Stimulated activated CD8-positive, alpha-beta memory T cell treated with anti-CD3 and anti-CD28 coated beads, Interleukin-15, amount 100 ng/mL, for 48 hours (primary cell): ENCODE measurements around the gene AKAP8.
"Not testable (repeated sequence)": the region's sequence is repeated elsewhere in the genome, so short reads cannot be mapped to it uniquely, and the experiment has no call there.

Experiments
- DNase-seq, 2 donors: peaks; one replicate each; pipeline ENCODE4 v3.0.0-alpha.2; 2020; ENCODE audit warnings: low read depth in 2 of 2

The AKAP8 gene

DNA sequence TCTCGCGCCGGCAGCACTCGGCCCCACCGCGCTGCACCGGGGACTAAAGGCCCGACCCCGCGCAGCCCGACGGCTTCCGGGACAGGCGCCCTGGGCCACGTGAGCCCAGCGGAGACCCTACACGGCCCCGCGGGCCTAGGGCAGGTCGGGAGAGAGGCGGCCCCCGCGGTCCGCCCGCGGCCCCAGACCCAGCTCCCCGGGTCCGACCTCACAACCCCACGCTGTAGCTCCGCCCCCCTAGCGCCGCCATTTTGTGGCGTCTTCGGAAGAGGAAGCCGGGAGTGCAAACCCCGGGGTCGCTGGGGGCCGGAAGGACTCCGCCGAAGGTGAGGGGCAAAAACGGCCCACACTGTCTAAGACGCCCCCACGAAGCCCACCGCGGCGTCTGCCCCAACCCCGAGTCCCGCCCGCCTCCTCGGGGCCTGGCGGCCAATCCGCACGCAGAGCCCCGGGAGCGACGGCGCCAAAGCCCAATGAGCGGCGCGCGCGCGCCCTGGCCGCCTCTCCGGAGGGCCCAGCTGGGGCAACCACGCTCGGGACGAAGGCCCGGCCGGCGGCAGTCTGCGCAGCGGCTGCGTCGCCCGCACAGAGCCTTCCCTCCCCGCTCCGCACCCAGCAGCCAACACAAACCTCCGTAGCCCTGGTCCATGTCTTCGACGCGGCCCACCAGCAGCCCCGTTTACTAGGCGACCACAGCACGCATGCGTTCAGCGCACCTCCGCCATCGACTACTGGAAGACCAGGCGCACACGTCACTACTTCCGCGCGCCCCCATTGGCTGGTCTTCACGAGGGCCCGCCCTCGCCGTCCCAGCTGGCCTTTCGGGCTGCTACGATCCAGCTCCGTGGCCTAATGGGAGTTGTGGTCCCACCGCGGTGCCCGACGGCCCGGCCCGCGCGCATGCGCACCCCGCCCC, at the start of gene AKAP8:
Gene AKAP8 (minus strand): TSS at position 705 of the 916 bp plus-strand sequence. CDS start 56 bp downstream, at position 649.
- DNase-seq, result peak; percentile 97 to 98

DNA sequence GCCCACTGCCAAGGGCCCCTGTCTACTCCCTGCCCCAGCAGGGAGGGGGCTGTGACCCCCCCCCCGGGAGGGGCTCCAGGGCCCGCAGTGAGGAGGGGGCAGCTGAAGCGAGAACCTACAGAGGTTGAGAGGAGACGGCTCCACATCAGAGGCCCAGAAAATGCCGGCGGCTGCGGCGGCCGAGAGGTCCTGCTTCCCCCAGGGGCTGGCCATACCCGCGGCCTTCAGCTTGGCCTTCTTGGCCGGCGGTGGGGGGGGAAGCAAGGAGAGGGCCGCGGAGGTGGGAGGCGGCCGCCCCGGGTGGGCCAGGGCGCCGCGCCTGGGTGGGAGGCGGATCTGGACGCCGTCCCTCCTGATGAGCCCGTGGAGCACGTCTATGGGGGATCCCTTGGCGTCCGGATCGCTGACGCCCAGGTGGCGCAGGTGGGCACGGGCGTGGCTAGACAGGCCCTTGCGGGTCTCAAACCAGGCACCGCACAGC, 48.4 kb upstream of the AKAP8 start:
- DNase-seq, result no peak

DNA sequence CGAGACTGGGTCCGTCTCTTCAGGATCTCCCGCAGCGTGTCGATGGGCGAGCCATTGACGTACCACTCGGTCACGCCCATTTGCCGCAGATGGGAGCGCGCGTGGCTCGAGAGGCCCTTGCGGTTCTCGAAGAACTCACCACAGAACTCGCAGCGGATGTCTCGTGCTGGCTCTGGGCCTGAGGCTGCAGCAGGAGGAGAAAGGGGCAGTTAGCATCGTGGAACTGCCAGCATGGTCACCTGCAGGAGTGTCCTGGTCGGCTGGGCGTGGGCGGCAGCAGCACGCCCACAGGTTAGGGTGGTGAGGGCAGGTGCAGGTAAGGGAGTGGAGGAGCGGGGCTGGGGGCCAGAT, 47.7 kb upstream of the AKAP8 start:
- no peak for DNase-seq

DNA sequence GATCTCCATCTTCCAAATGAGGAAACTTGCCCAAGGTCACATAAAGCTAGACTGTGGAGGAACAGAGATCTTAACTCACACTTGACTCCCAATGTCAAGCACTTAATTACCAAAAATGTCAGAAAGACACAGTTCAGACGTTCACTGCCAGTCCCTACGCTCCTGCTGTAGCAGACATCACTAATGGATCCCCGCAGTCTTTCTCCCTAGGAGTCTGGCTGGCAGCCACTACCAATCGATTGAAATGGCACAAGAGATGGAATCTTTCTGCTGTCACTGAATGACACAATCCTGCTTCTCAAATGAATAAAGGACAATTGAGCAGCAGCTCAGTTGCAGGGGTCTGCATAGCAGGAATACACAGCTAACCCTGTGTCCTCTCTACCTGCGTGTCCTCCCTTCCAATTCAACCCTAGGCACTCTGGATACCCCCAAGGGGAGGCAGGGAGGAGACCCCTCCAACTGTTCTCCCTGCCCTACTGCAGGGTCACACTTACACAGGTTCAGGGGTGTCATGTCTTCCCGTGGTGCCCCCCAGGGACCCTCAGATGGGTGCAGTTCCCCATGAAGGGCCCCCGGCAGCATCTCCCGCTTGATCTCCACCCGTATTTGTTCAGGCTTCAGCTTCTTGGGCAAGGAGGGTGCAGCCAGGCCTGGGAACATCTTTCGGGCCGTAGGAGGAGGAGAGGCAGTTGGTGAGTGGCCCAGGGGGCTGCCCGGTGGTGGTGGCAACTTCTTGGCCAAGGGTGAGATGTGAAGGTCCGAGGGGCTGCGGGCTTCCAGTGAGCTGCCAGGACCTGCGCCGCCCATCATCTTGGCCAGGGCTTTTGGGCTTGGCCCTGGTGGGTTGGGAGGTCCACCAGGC, 47.1 kb upstream of the AKAP8 start:
- DNase-seq, result no peak

GRCh38 chr19:15425321-15425950, 45.8 kb upstream of the AKAP8 start:
- no peak for DNase-seq

GRCh38 chr19:15424692-15425272, 45.2 kb upstream of the AKAP8 start:
- DNase-seq, result no peak

- DNase-seq, result no peak
These were observed 44.5 kb upstream of the AKAP8 start for GRCh38 chr19:15424121-15424520.

DNA sequence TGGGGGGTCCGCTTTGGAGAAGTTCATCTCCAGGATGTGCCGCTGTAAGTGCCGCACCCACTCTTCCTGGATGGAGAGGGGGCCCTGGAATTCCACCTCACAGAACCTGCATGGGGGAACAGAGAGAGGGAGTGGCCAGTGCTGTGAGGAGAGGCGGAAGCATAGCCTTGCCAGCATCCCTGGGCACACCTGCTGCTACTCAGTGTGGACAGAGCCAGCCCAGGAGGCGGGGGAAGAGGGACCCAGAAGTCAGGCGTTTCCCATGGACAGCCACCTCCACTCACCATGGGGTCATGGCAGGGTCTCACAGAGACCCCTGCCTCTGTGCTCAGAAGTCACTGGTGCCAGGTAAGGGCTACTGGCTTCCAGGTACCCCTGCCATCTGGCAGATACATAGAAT, 43.5 kb upstream of the AKAP8 start:
- no peak for DNase-seq

GRCh38 chr19:15422296-15423075, 42.9 kb upstream of the AKAP8 start:
- DNase-seq, result no peak

DNA sequence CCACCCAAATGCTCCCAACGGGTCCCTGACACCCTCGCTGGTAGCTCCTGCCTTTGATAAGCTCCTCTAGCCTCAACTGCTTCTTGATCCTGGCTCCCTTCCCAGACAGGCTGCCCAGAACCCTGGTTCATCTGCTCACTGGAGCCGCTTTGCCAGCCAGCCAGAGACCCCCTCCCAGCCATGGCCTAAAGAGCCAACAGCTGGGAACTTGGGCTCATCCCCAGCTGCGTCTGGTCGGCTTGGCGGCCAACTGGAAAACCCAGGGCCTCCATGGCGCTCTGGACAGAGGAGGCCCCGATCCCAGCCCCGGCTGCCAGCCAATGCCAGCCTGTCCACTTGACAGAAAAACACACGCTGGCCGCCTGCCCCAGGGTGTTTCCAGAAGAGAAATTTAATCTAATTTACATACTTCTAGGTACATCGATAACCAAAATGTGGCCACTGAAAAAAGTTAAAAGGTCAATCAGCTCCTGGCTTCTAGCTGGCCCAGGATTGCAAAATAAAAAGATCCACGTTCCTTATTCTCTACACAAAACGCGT, 42.2 kb upstream of the AKAP8 start:
- no peak for DNase-seq

- DNase-seq, result no peak
These were observed 41.6 kb upstream of the AKAP8 start for GRCh38 chr19:15421136-15421695.

DNA sequence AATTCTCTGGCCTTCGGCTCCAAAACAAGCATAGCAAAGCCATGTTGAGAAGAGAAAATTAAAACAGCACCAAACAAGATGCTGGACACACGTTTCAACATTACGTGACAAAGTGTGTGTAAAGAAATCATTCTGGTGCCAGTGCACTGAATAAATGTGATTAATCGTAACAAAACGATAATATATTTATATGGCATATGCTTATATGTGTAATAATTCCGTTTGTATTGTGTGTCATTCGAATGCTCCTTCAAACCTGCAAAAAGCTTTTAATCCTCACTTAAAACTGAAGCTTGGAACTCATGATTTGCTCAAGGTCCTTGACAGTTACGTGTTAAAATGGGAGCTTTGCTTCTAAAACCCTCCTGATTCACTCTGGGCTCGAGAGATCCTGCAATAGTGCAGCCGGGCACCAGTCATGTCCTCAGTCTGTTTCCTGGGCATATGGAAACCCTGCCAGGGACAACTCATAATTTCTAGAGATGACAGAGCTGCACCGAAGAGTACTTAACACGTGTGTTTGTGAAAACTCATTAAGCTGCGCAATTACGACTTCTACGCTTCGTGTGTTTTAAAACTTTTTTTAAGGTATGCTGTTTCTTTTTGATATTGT, 39.9 kb upstream of the AKAP8 start:
- no peak for DNase-seq

DNA sequence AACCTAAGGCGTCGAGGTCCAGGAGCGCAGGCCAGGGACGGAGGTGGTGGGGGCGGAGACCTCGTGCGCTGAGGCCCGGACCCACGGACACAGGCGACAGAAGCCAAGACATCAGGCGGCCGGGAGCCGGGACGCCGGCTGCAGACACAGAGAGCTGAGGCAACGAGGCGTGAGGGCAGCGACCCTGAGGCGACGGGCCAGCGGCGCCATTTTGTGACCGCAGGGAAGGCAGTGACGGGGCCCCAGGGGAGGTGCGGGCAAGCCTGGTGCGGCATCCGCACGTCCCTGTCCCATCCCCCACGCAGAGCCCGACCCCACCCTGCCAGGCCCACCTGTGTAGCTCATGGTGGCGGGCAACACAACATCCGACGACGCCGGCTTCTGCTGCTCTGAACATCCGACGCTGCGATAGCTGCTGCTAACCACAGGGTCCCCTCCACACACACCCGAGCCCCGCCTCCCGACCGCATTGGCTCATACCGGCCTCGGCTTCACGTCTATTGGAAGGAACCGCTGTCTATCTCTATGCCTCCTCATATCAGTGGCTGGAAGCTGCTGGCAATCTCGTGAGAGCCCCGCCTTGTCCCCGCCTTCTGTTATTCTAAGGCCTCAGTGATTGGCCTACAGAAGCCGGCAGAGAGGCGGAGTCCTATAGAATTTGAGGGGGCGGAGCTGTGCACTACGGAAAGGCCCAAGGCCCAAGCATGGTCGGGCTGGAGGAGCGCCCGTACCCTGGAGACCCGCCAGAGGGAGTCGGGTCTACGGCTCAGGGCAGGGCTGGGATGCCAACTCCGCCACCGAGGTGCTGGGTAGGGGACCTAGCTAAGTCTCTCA, 39.2 kb upstream of the AKAP8 start, which contains the start of gene AKAP8L:
Gene AKAP8L (minus strand): TSS at position 410 of the 834 bp plus-strand sequence. CDS start 65 bp downstream, at position 345.
- DNase-seq, result peak; percentile 96 to 98

DNA sequence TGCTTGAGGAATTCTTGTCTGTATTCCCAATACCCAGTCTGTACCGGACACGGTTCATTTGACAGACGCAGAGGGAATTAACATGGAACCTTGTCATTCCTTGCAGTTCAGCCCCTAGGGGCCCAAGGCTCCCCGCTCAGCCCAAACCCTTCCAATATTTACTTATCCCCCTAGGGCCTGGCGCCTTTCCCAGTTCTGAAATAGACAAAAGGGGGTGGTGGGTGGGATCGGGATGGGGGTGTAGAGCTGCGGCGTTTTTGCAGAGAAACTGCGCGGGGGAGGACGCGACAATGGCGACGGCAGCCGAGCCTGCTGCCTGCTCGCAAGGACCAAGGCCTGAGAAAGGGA, 38.6 kb upstream of the AKAP8 start:
- DNase-seq, result no peak

GRCh38 chr19:15417699-15418098, 38.1 kb upstream of the AKAP8 start:
- DNase-seq, result no peak

DNA sequence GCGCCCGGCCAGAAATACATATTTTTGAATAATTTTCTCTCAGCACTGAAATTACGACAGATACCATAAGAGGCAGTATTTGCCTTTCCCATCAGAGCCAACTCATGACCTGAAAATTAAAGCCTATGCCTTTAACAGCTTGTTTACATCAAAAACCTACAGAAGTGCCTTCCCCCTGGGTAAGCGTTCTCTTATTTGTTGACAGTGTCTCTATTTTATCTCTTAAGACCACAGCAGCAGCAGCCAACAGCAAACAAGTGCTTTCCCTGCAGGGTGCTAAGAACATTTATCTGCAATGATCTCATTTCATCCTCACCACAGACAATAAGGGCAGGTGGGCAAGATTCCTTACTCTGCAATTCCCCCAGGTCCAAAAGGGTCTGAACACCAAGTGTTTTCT, 33.2 kb upstream of the AKAP8 start:
- no peak for DNase-seq

DNA sequence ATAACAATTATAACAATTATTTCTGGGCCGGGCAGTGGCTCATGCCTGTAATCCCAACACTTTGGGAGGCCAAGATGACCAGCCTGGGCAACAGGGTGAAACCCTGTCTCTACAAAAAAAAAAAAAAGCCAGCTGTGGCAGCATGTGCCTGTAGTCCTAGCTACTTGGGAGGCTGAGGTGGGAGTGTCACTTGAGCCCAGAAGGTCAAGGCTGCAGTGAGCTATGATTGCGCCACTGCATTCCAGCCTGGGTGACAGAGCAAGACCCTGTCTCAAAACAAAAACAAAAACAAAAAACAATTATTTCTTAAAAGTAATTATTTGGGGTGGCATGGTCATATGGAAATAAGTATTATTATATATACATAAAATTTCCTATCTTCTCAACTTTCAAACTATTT, 31.8 kb upstream of the AKAP8 start:
- not testable (repeated sequence) for DNase-seq

- DNase-seq, result no peak
These were observed 25.2 kb upstream of the AKAP8 start for GRCh38 chr19:15404780-15405211.
